ENCODE results near the gene CD33.
A peak's percentile ranks its signal among the peaks of the same experiment; 100 is the strongest.

Gene CD33

GRCh38 chr19:51258165-51259160, 33.6 kb downstream of the CD33 start:
- no peak overlapping the region for H3K9ac ChIP-seq (ENCODE audit: low read depth, low read length, poor library complexity, severe bottlenecking)
- H3K4me2 ChIP-seq (ENCODE audit: low read depth, low read length, poor library complexity, severe bottlenecking): no peak overlapping the region
- no peak overlapping the region for H2AFZ ChIP-seq (ENCODE audit: low read length)
- H3K4me1 ChIP-seq (ENCODE audit: insufficient read depth, low read length, poor library complexity, severe bottlenecking): no peaks in the 10 kb centered on the region
- no peaks in the 10 kb centered on the region for H3K9me3 ChIP-seq (ENCODE audit: insufficient read depth, low read depth, low read length)
- TF ChIP-seq EZH2phosphoT487 (IDR thresholded peaks at IDR 0.05; ENCODE audit: borderline replicate concordance) (no peak), CTCF (conservative IDR thresholded peaks at IDR 0.05; ENCODE audit: low read length) (no peak)
- H3K36me3 ChIP-seq (ENCODE audit: insufficient read depth, low read length): no peaks in the 10 kb centered on the region
- H4K20me1 ChIP-seq (ENCODE audit: insufficient read depth, low read length, poor library complexity, severe bottlenecking): no peaks in the 10 kb centered on the region
- H3K4me3 ChIP-seq (ENCODE audit: low read length, poor library complexity, severe bottlenecking): no peak overlapping the region
- no peaks in the 10 kb centered on the region for H3K27me3 ChIP-seq (ENCODE audit: insufficient read depth, low read length, poor library complexity, severe bottlenecking)
- no peaks in the 10 kb centered on the region for H3F3A ChIP-seq (ENCODE audit: low read depth)
- no peaks in the 10 kb centered on the region for H3K9me2 ChIP-seq (replicated peaks; ENCODE audit: low read depth, low read length)
- H3K79me2 ChIP-seq (ENCODE audit: insufficient read depth, low read length): no peaks in the 10 kb centered on the region

DNA sequence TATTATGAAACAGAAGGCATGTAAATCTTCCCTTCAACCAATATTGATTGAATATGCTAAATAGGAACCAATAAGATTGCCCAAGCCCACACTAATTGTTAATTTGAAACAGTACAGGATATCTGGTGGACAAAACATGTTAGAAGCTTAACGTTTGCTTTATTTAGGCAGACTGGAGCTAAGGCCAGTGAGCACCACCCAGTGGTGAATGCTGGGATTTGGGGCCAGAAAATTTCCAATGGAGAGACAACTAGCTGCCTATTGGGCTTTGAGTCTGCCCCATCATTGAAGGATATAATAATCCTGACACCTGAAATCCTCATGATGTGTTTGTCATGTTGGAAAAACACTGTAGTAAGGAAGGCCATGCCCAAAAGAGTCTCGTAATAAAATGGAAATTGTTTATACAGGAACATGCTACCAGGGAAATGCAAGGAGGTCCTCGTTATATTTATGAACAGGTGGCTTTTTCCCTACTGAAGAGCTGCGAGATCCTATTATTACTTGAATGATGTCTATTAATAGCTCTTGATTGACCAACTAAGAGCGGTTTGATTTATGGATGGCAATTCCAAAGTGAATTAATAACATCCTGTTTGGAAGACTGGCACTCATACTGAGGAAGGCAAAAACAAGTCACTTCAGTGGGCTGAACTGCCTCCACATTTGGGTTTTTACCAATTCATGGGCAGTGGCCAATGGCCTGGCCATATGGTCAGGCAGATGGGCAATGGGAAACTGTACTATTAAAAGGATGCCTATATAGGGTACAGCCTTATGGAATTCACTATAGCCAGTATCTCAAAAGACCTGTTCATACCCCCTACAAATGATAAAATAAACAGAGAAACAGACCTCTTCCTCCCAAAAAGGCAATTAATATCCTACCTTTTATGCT, 34.7 kb downstream of the CD33 start:
- Histone ChIP-seq H3K27me3 (ENCODE audit: insufficient read depth, low read length, poor library complexity, severe bottlenecking) (no peaks in the 10 kb centered on the region), H3K79me2 (ENCODE audit: insufficient read depth, low read length) (no peaks in the 10 kb centered on the region), H3K4me3 (ENCODE audit: low read length, poor library complexity, severe bottlenecking) (no peak overlapping the region), H3F3A (ENCODE audit: low read depth) (no peaks in the 10 kb centered on the region), H3K9me2 (replicated peaks; ENCODE audit: low read depth, low read length) (no peaks in the 10 kb centered on the region), H3K4me2 (ENCODE audit: low read depth, low read length, poor library complexity, severe bottlenecking) (no peak overlapping the region), H3K9me3 (ENCODE audit: insufficient read depth, low read depth, low read length) (no peaks in the 10 kb centered on the region), H3K36me3 (ENCODE audit: insufficient read depth, low read length) (no peaks in the 10 kb centered on the region), H3K4me1 (ENCODE audit: insufficient read depth, low read length, poor library complexity, severe bottlenecking) (no peaks in the 10 kb centered on the region), H4K20me1 (ENCODE audit: insufficient read depth, low read length, poor library complexity, severe bottlenecking) (no peaks in the 10 kb centered on the region), H2AFZ (ENCODE audit: low read length) (peak overlapping the region; percentile 16; the same call in 1 of the 2 replicates), H3K9ac (ENCODE audit: low read depth, low read length, poor library complexity, severe bottlenecking) (no peak overlapping the region)
- TF ChIP-seq CTCF (conservative IDR thresholded peaks at IDR 0.05; ENCODE audit: low read length) (peak; percentile 93), EZH2phosphoT487 (IDR thresholded peaks at IDR 0.05; ENCODE audit: borderline replicate concordance) (no peak)

DNA sequence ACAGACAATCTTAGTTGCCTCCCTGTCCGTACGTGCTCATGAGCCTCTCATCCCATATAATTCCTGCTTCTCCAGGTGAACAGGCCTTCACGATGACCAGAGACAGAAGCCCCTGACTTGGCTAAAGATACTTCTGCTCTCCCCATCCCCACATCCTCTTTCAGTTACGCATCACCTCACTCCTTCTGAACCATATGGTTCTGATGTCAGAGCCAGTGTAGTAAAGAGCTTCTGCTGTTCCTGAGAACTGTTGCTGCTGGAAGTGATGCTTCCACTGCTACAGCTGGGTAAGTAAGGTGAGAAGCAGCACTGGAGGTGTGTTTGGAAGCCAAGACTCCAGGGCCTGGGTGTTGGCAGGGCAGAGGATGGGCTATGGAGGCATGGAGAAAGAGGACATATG, 38.9 kb downstream of the CD33 start:
- Histone ChIP-seq H3K4me1 (ENCODE audit: insufficient read depth, low read length, poor library complexity, severe bottlenecking) (no peaks in the 10 kb centered on the region), H2AFZ (ENCODE audit: low read length) (no peak overlapping the region), H3K9ac (ENCODE audit: low read depth, low read length, poor library complexity, severe bottlenecking) (no peak overlapping the region), H4K20me1 (ENCODE audit: insufficient read depth, low read length, poor library complexity, severe bottlenecking) (no peaks in the 10 kb centered on the region), H3K79me2 (ENCODE audit: insufficient read depth, low read length) (no peaks in the 10 kb centered on the region), H3K9me2 (replicated peaks; ENCODE audit: low read depth, low read length) (no peaks in the 10 kb centered on the region), H3K36me3 (ENCODE audit: insufficient read depth, low read length) (no peaks in the 10 kb centered on the region), H3K4me2 (ENCODE audit: low read depth, low read length, poor library complexity, severe bottlenecking) (no peak overlapping the region), H3K9me3 (ENCODE audit: insufficient read depth, low read depth, low read length) (no peaks in the 10 kb centered on the region), H3K4me3 (ENCODE audit: low read length, poor library complexity, severe bottlenecking) (no peak overlapping the region), H3F3A (ENCODE audit: low read depth) (no peaks in the 10 kb centered on the region), H3K27me3 (ENCODE audit: insufficient read depth, low read length, poor library complexity, severe bottlenecking) (no peaks in the 10 kb centered on the region)
- no peak for TF ChIP-seq EZH2phosphoT487 (IDR thresholded peaks at IDR 0.05; ENCODE audit: borderline replicate concordance)
- no peak for TF ChIP-seq CTCF (conservative IDR thresholded peaks at IDR 0.05; ENCODE audit: low read length)
